NB4 (cell line): ENCODE data around the gene EPAS1.

Experiments used
- DNase-seq: peaks from one replicate; pipeline ENCODE4 v3.0.0; 2010; ENCODE audit warnings: low read depth
- H3K4me3 ChIP-seq: one replicate; pipeline ENCODE4 v1.5.1; 2011; ENCODE audit warnings: mild to moderate bottlenecking, low read depth, low read length, moderate library complexity
- CTCF ChIP-seq: IDR thresholded peaks from one replicate; pipeline ENCODE4 v1.5.1; 2012; ENCODE audit warnings: low read depth, low read length
- MAX ChIP-seq: IDR thresholded peaks from 2 replicates; pipeline ENCODE4 v1.6.1; 2011; ENCODE audit warnings: low read depth, low read length
- MYC ChIP-seq: IDR thresholded peaks from 2 replicates; pipeline ENCODE4 v1.6.1; 2011; ENCODE audit warnings: low read depth, low read length
- POLR2A ChIP-seq: IDR thresholded peaks from 2 replicates; pipeline ENCODE4 v1.6.1; 2011; ENCODE audit warnings: mild to moderate bottlenecking; ENCODE audit not compliant: insufficient read length; ENCODE audit errors: extremely low read depth

Gene EPAS1

DNA sequence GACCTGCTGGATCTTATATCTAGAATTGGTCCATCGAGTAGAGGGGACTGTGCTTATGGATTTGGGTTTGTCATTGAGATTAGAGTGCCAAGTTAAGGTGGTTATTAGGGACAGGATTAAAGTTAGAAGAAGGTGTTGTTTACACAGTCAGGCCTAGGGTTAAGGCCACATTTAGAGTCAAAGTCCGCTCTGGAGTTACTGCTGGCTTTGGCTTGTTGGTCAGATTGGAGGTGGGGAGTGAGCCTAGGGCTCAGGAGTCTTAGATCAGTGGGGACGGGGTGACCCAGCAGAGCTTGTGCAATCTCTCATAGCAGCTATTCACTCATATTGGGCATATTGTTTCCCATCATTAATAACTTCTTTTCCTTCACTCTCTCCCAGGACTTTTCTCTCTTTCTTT is 13.5 kb upstream of the EPAS1 start:
- H3K4me3 ChIP-seq = no peak overlapping the region
- no peak for DNase-seq
- TF ChIP-seq MYC (no peak), MAX (no peak), POLR2A (no peak), CTCF (no peak)

DNA sequence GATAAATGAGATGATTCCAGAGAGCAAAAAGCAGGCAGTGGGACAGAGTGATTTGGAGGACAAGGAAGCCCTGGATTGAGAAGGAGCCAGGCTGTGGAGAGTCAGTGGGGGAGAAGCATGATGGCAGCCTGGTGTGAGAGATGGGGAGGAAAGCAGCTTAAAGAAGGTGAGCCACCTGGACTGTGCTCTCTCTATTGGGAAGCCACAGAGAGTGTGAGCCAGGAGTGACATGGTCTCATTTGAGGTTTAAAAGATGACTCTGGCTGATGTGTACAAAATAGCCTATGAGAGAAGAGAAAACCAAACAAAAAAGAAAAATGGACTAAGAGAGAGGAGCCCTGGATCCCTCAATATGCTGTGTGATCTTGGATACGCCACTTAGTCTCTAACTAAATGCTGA is 12.9 kb upstream of the EPAS1 start:
- no peak for DNase-seq
- H3K4me3 ChIP-seq = no peak overlapping the region
- TF ChIP-seq MAX (no peak), POLR2A (no peak), MYC (no peak), CTCF (no peak)

DNA sequence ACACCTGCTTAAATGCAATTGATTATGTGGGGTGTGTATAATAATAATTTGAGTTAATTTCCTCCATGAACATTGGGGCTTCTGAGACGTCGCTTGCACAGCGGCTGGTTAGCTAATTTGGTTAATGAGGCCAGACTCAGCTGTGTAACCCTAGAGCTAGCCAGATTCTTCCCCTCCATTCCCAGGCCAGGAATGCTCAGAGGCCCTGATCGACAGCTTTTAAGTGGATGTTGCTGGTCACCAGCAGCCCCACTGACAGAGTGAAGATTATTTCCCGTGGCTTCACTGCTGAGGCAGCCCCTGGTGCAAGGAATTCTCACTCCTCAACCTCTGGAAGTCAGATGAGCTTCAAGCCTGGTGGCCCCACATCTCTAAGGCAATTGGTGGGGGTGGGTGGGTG is 12.4 kb upstream of the EPAS1 start:
- TF ChIP-seq CTCF (no peak), MYC (no peak), MAX (no peak), POLR2A (no peak)
- no peak overlapping the region for H3K4me3 ChIP-seq
- DNase-seq = no peak

GRCh38 chr2:46286715-46287114 is 10.5 kb upstream of the EPAS1 start:
- no peak overlapping the region for H3K4me3 ChIP-seq
- no peak for DNase-seq
- TF ChIP-seq MAX (no peak), MYC (no peak), POLR2A (no peak), CTCF (no peak)

DNA sequence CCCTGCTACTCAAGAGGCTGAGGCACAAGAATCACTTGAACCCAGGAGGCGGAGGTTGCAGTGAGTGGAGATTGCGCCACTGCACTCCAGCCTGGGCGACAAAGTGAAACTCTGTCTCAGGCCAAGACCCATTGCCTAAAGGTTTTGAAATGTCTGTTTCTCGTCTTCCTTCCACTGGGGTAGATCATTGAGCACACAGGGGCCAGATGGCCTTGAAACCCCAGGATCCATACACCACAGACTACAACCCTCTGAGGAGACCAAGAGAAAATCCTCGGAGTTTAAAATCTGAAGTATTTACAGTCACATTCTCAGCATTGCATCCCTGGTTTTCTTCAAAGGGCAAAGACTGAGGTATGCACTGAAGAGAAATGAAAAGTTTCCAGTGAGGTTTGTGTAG is 7.1 kb upstream of the EPAS1 start:
- TF ChIP-seq MAX (no peak), MYC (no peak), CTCF (no peak), POLR2A (no peak)
- no peak overlapping the region for H3K4me3 ChIP-seq
- DNase-seq = no peak

- no peak overlapping the region for H3K4me3 ChIP-seq
- DNase-seq = no peak
- TF ChIP-seq MAX (no peak), POLR2A (no peak), MYC (no peak), CTCF (no peak)
Observed at GRCh38 chr2:46293466-46293865, 3.7 kb upstream of the EPAS1 start.
